HepG2 (cell line): Measurements from ENCODE around the gene LZTR1. TPM values are rescaled to one million over a fixed set of nuclear protein-coding genes. Genes with fewer than 3 reads are reported as not detected.

Experiments used
- LCORL ChIP-seq, 2 experiments: fragments of 450-650 bp in 1 of 2; sonication (generic) in 1 of 2; formaldehyde crosslinking in 1 of 2; IDR thresholded peaks; 2 replicates each; pipeline versions ENCODE4 v1.5.0 to v1.6.1; 2017 to 2020; ENCODE audit warnings: antibody characterized with exemption in 1 of 2, missing genetic modification reagents in 1 of 2
- NCOA1 ChIP-seq: sonication (generic); formaldehyde crosslinking; IDR thresholded peaks from 2 replicates; pipeline ENCODE4 v1.9.0; 2021; ENCODE audit warnings: missing genetic modification reagents
- NR2C2 ChIP-seq: sonication (generic); formaldehyde crosslinking; IDR thresholded peaks from 2 replicates; pipeline ENCODE4 v1.4.0; 2020; ENCODE audit warnings: missing genetic modification reagents, mild to moderate bottlenecking, moderate library complexity, borderline replicate concordance
- PHF21A ChIP-seq: sonication (generic); formaldehyde crosslinking; IDR thresholded peaks from 2 replicates; pipeline ENCODE4 v1.5.0; 2020; ENCODE audit warnings: mild to moderate bottlenecking, missing genetic modification reagents
- ZBTB40 ChIP-seq, 2 experiments: fragments of 450-650 bp in 1 of 2; sonication (generic) in 1 of 2; formaldehyde crosslinking in 1 of 2; IDR thresholded peaks; 2 replicates each; pipeline versions ENCODE4 v1.6.1 to v1.8.0; 2016 to 2022; ENCODE audit warnings: antibody characterized with exemption in 1 of 2, mild to moderate bottlenecking in 1 of 2, missing genetic modification reagents in 1 of 2
- ZFX ChIP-seq: sonication (generic); formaldehyde crosslinking; IDR thresholded peaks from 2 replicates; pipeline ENCODE4 v1.4.0; 2020; ENCODE audit warnings: mild to moderate bottlenecking, low read depth, missing genetic modification reagents, moderate library complexity
- ZNF282 ChIP-seq: fragments of 450-650 bp; IDR thresholded peaks from 2 replicates; pipeline ENCODE4 v1.6.1; 2018; ENCODE audit not compliant: partially characterized antibody
- ZNF558 ChIP-seq: sonication (generic); formaldehyde crosslinking; IDR thresholded peaks from 2 replicates; pipeline ENCODE4 v1.9.0; 2022; ENCODE audit warnings: mild to moderate bottlenecking, missing genetic modification reagents, borderline replicate concordance
- ZNF777 ChIP-seq: sonication (generic); formaldehyde crosslinking; IDR thresholded peaks from 2 replicates; pipeline ENCODE4 v1.4.0; 2020; ENCODE audit warnings: missing genetic modification reagents
- polyA plus RNA-seq, 8 experiments: library from polyadenylated mRNA; depleted of rRNA in 3 of 8; stranded (reverse) in 7 of 8; unstranded in 1 of 8; fragments of >200 nt; fragmentation: Illumina TruSeq in 4 of 8; extraction: Trizol in 4 of 8; gene quantifications; 2 replicates each; pipeline versions ENCODE4 v1.2.1 to v1.2.3, GENCODE V29; 2011 to 2016; ENCODE audit warnings: low read depth in 4 of 8, missing spikeins in 1 of 8, mixed read lengths in 1 of 8; ENCODE audit not compliant: insufficient read depth in 1 of 8
- total RNA-seq, 5 experiments: library from RNA; depleted of rRNA; stranded (reverse); fragments of >200 nt; fragmentation: Illumina TruSeq; extraction: Trizol; gene quantifications; 2 replicates each; pipeline ENCODE4 v1.2.3, GENCODE V29; 2016; ENCODE audit warnings: low read depth in 1 of 5
- TF ChIP-seq, protein P1 (sequence below): sonication (generic); formaldehyde crosslinking; IDR thresholded peaks from 2 replicates; pipeline ENCODE4 v1.5.0; 2020; ENCODE audit warnings: mild to moderate bottlenecking, missing genetic modification reagents, moderate library complexity
- TF ChIP-seq, protein P2 (sequence below): sonication (generic); formaldehyde crosslinking; IDR thresholded peaks from 2 replicates; pipeline ENCODE4 v1.4.0; 2020; ENCODE audit warnings: missing genetic modification reagents; ENCODE audit errors: not compliant biosample characterization
- TF ChIP-seq, protein P3 (sequence below): sonication (generic); formaldehyde crosslinking; IDR thresholded peaks from 2 replicates; pipeline ENCODE4 v1.9.0; 2022; ENCODE audit warnings: missing genetic modification reagents, mild to moderate bottlenecking, borderline replicate concordance
- TF ChIP-seq, protein P4 (sequence below): IDR thresholded peaks from 2 replicates; pipeline ENCODE4 v1.6.1; 2012; ENCODE audit warnings: inconsistent platforms

The LZTR1 gene
- total and polyA plus RNA-seq, 2 of the 13 experiments (the other 11 are each of a cell fraction or from before 2014, with no cell fraction given) = 21.8 to 22.4 TPM

DNA sequence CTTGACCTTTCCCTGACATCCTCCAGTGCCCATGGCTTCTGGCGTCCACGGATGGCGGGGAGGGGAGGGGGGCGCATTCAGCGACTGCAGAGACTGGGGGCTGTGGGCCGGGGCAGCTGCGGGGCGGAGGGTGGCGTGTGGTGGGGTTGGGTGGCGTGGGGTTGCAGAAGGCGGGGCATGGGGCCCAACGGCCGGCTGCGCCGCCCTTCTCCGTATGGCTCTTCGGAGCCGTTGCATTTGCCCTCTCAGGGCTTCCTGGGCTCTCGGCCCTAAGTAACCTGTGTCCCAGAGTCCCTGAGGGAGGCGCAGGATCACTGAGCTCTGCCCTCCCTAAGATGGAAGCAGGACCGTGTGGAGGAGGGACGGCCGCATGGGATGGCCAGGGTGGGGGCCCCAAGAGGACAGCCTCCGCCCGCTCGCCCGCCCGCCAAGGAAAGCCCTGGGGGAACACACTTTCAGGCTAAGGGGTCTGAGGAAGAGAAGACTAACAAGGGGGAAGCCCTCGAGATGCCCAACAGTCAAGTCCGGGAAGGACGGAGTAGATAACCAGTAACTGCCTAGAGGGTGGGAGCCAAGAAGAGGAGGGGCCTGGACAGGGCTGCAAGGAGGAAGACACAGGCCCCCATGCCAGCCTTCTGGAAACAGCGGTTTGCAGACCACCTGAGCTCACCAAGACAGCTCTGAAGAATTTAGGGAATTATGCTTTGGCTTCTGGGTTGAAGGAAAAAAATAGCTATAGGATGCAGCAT lies 24.2 kb upstream of the LZTR1 start (continued):
- TF ChIP-seq ZFX (CRISPR knock-in tag) (peak; percentile 45), ZNF282 (no peak), ZBTB40 (IDR thresholded peaks at IDR 0.05) (no peak), ZBTB40 (CRISPR knock-in tag; IDR thresholded peaks at IDR 0.05) (peak; percentile 57; the same call in 1 of the 2 replicates), ZNF558 (CRISPR knock-in tag) (0 out of 2 replicates have a peak, but pooled peaks have one; percentile 57), PHF21A (CRISPR knock-in tag) (0 out of 2 replicates have a peak, but pooled peaks have one; percentile 56), ZNF777 (CRISPR knock-in tag) (0 out of 2 replicates have a peak, but pooled peaks have one; percentile 17), NR2C2 (no peak), NCOA1 (no peak), LCORL (IDR thresholded peaks at IDR 0.05) (no peak), LCORL (CRISPR knock-in tag; IDR thresholded peaks at IDR 0.05) (peak; percentile 69)
- TF ChIP-seq, protein P1, sequence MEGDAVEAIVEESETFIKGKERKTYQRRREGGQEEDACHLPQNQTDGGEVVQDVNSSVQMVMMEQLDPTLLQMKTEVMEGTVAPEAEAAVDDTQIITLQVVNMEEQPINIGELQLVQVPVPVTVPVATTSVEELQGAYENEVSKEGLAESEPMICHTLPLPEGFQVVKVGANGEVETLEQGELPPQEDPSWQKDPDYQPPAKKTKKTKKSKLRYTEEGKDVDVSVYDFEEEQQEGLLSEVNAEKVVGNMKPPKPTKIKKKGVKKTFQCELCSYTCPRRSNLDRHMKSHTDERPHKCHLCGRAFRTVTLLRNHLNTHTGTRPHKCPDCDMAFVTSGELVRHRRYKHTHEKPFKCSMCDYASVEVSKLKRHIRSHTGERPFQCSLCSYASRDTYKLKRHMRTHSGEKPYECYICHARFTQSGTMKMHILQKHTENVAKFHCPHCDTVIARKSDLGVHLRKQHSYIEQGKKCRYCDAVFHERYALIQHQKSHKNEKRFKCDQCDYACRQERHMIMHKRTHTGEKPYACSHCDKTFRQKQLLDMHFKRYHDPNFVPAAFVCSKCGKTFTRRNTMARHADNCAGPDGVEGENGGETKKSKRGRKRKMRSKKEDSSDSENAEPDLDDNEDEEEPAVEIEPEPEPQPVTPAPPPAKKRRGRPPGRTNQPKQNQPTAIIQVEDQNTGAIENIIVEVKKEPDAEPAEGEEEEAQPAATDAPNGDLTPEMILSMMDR = no peak
- TF ChIP-seq, protein P2, sequence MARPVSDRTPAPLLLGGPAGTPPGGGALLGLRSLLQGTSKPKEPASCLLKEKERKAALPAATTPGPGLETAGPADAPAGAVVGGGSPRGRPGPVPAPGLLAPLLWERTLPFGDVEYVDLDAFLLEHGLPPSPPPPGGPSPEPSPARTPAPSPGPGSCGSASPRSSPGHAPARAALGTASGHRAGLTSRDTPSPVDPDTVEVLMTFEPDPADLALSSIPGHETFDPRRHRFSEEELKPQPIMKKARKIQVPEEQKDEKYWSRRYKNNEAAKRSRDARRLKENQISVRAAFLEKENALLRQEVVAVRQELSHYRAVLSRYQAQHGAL (CRISPR knock-in tag) = peak; percentile 21
- TF ChIP-seq, protein P3, sequence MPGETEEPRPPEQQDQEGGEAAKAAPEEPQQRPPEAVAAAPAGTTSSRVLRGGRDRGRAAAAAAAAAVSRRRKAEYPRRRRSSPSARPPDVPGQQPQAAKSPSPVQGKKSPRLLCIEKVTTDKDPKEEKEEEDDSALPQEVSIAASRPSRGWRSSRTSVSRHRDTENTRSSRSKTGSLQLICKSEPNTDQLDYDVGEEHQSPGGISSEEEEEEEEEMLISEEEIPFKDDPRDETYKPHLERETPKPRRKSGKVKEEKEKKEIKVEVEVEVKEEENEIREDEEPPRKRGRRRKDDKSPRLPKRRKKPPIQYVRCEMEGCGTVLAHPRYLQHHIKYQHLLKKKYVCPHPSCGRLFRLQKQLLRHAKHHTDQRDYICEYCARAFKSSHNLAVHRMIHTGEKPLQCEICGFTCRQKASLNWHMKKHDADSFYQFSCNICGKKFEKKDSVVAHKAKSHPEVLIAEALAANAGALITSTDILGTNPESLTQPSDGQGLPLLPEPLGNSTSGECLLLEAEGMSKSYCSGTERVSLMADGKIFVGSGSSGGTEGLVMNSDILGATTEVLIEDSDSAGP = 0 out of 2 replicates have a peak, but pooled peaks have one; percentile 12
- TF ChIP-seq, protein P4, sequence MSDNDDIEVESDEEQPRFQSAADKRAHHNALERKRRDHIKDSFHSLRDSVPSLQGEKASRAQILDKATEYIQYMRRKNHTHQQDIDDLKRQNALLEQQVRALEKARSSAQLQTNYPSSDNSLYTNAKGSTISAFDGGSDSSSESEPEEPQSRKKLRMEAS = 0 out of 2 replicates have a peak, but pooled peaks have one; percentile 1
